Measurements from ENCODE around the gene DUSP22.

The DUSP22 gene

GRCh38 chr6:340991-341827, 48.9 kb downstream of the DUSP22 start:
- DNase-seq = no peak

- DNase-seq = no peak
Measured at GRCh38 chr6:341914-342831, 49.9 kb downstream of the DUSP22 start.

- no peak for DNase-seq
Measured at GRCh38 chr6:342832-343179, 50.5 kb downstream of the DUSP22 start.

GRCh38 chr6:343226-343935, 51.1 kb downstream of the DUSP22 start:
- DNase-seq = no peak

GRCh38 chr6:343960-344815, 51.9 kb downstream of the DUSP22 start:
- DNase-seq = no peak

GRCh38 chr6:344816-345340, 52.6 kb downstream of the DUSP22 start:
- DNase-seq = no peak

- DNase-seq = no peak
Measured at GRCh38 chr6:345747-346385, 53.6 kb downstream of the DUSP22 start.

GRCh38 chr6:346386-347030, 54.2 kb downstream of the DUSP22 start:
- DNase-seq = no peak

GRCh38 chr6:347232-347631, 54.9 kb downstream of the DUSP22 start:
- no peak for DNase-seq

- no peak for DNase-seq
Measured at GRCh38 chr6:347951-348859, 55.9 kb downstream of the DUSP22 start.

GRCh38 chr6:348860-349396, 56.6 kb downstream of the DUSP22 start:
- DNase-seq = no peak

- DNase-seq = no peak
Measured at GRCh38 chr6:349491-349921, 57.2 kb downstream of the DUSP22 start.

- no peak for DNase-seq
Measured at GRCh38 chr6:350371-350770, 58.1 kb downstream of the DUSP22 start.

- DNase-seq = no peak
Measured at GRCh38 chr6:351011-351866, 59.0 kb downstream of the DUSP22 start.

GRCh38 chr6:351867-352289, 59.6 kb downstream of the DUSP22 start:
- DNase-seq = no peak

- no peak for DNase-seq
Measured at GRCh38 chr6:352474-352873, 60.2 kb downstream of the DUSP22 start.

GRCh38 chr6:352896-353470, 60.7 kb downstream of the DUSP22 start:
- no peak for DNase-seq
